Erythroblast (primary cell): ENCODE results near the gene REN.

Source experiments
- GATA1 ChIP-seq: IDR thresholded peaks from 2 replicates; pipeline ENCODE4 v1.6.1; 2011; ENCODE audit warnings: low read depth, mild to moderate bottlenecking, control low read depth, low read length, moderate library complexity
- POLR2A ChIP-seq: IDR thresholded peaks from 2 replicates; pipeline ENCODE4 v1.6.1; 2011; ENCODE audit warnings: mild to moderate bottlenecking, low read length

GRCh38 chr1:204112876-204113730 is 53.0 kb downstream of the REN start:
- TF ChIP-seq POLR2A (no peak), GATA1 (no peak)
